OCI-M2 (cell line): ENCODE results near the gene TBXT.
"Not testable (repeated sequence)": the region's sequence is repeated elsewhere in the genome, so short reads cannot be mapped to it uniquely, and the experiment has no call there.

Experiments
- DNase-seq: peaks from one replicate; lab custom pipeline; 2025; ENCODE audit not compliant: unreplicated experiment; lab: John Stamatoyannopoulos, UW

Gene TBXT

DNA sequence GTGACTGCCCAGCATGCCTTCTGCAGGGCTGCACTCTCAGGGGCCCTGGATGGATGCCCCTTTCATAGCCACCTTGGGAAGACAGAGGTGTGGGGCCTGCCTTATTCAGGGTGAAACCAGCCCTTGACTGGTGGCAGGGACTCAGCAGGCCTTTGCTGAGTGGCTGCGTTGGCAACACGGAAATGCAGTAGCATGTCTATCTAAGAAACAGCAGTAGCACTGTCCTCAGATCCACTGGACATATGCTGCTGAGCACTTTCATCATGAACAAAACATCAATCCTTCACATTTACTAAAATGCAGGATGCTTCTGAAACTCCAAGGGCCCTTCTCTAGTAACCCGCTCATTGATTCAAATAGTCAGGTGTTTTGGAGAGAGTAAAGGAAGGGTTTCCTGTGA, 4.9 kb upstream of the TBXT start:
- DNase-seq, result no peak

GRCh38 chr6:166169549-166170421, 2.1 kb upstream of the TBXT start:
- DNase-seq, result no peak

DNA sequence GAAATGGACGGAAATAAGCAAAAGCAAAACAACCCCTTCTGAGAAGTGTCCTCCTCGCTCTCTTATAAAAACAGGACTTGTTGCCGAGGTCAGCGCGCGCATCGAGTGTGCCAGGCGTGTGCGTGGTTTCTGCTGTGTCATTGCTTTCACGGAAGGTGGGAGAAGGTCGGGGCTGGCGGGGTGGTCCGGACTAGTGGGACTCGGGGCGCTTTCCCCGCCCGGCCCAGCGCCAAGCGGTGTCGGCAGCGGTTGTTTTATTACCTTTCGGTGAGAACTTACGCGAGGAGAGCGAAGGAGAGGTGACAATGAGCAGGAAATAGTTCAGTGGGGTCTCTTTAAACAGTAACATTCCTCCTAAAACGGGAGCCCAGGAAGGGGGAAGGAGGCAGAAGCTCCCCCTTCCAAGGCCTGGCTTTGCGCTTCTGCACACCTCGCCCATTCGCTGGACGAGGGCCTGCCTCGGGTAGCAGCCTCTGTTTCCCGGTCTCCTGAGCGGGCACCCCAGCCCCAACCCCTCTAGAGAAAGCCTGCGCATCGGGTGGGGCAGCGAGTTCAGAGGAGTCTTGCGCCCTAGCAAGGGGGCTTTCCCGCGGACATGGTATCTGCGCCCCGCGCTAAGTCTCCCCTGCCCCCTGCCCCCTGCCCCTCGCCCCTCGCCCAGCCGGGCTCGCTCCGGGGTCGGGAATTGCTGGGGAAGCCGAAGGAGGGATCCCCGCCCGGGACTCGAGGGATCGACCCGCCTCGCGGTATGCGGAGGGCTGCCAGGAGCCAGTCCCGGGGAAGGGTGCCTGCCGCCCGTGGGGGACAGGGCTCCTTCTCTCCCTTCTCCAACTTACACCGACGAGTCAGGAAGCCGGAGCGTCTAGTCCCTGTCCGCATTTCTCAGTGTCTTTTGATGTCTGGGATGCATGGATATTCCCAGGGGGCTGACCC, 1.2 kb upstream of the TBXT start:
- DNase-seq, result no peak

GRCh38 chr6:166167258-166167731, 356 bp downstream of the TBXT start:
- no peak for DNase-seq

GRCh38 chr6:166166314-166167257, 1.1 kb downstream of the TBXT start:
- DNase-seq, result no peak

- DNase-seq, result no peak
These were observed 1.9 kb downstream of the TBXT start for GRCh38 chr6:166165558-166166313.

- no peak for DNase-seq
These were observed 4.9 kb downstream of the TBXT start for GRCh38 chr6:166162599-166163342.

- DNase-seq, result no peak
These were observed 9.6 kb downstream of the TBXT start for GRCh38 chr6:166157930-166158617.

DNA sequence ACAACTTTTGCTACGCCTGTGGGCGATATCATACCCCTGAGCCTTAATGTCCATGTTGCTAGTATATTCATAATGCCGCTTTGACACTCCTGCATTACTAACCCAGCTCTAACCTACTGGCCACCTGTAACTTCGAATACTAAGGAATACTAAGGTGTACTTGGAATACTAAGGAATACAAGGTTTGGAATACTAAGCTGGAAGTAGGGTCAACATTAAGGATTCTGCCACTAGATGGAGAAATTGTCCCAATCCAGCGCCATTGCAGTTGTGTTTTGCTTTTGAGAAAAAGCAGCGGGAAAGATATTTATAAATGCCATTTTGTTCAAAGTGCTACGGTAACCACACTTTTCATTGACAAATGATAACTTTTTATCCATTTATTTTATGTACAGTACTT, 10.7 kb downstream of the TBXT start:
- DNase-seq, result no peak

GRCh38 chr6:166153966-166154365, 13.7 kb downstream of the TBXT start:
- no peak for DNase-seq

DNA sequence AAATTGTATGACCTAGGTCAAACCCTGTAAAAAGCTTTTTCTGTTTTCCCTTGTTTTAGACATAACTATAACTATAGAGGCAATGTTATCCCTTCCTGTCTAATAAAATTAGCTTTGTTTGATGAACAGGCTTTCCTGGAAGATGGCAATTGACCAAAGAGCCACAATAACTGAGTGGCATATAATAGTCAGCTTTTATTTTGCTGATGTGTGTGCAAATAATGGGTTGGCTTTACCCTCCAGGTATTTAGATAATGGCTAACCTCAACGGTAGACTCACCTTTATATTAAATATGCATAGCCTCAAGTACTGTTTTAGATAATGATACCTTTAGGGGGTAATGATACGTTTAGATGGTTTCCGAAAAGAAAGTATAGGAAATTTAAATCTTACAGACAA, 15.0 kb downstream of the TBXT start:
- no peak for DNase-seq

DNA sequence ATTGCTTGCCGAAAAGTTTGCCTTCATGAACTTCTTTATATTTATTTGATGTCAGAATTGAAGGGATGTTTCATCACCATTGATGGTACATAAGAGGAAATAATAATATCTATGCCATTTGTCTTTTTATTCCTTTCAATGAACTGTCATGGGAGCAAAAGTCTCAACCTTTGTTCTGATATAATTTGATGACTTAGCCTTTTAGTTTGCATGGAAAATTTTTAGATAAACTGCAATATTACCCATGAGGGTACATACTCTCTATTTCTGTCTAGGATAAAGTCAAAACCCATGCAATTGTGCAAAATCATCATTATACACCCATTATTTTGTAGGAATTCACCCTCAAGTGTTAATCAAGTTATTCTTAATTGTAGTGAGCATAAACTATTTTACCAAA, 15.9 kb downstream of the TBXT start:
- DNase-seq, result no peak

DNA sequence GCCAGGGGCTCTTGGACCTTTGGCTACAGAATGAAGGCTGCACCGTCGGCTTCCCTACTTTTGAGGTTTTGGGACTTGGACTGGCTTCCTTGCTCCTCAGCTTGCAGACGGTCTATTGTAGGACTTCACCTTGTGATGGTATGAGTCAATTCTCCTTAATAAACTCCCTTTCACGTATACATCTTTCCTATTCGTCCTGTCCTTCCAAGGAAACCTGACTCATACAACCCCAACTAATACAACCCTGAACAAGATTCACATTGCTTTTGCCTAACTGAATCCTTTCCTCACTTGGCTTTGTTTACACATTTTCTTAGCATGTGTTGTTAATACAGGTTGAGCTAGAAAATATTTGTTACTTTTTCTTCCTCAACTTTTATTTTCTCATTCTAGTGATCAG, 21.9 kb downstream of the TBXT start:
- no peak for DNase-seq

- DNase-seq, result no peak
These were observed 24.6 kb downstream of the TBXT start for GRCh38 chr6:166143011-166143410.

GRCh38 chr6:166127624-166128472, 39.8 kb downstream of the TBXT start:
- DNase-seq, result no peak

DNA sequence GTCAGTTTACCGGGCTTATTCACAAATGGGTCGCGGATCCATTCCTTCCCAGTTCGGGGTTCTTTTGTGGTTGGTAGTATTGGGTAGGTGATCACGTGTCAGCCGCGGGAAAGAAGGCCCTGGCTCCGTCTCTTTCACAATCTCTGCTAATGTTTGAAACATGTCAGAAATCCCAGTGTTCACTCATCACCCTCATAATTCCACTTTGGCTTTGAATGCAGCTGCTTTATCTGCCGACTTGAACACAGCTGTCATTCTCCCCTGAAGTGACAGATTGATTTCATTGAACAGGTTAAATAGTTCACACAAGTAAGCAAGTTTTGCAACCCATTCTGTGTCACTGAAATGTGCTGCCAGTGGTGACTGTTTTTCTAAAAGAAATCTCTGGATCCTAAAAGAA, 44.5 kb downstream of the TBXT start:
- DNase-seq, result not testable (repeated sequence)

DNA sequence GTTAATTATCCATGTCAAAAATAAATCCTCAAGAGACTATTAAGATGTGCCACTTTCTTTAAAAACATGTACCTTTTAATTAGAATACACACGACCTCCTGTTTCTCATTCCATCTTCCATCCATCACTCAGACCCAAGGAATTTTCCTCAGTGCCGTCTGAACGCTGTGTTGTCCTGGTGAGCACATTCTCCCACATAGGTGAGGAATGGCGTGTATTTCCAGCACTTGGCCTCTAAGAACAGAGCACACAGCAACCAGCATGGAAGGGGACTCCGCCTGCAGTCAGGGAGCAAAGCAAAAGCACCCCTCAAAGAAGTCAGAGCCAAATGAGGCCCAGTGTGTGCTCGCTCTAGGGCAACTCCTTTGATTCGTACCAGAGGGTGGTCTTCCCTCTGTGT, 45.9 kb downstream of the TBXT start:
- DNase-seq, result no peak
